GM12878 (cell line): ENCODE data around the gene CELF2. TPM values are rescaled to one million over a fixed set of nuclear protein-coding genes. Genes with fewer than 3 reads are reported as not detected.

Experiments
- ATAC-seq: fragments of 200-7000 bp; cut with Tn5 transposase; 3 replicates; pipeline ENCODE4 v1.9.1; 2020; ENCODE audit warnings: mild to moderate bottlenecking, moderate library complexity
- BruUV-seq: library from RNA; stranded (reverse); fragments of 400-500 nt; replicated peaks from 2 replicates; lab custom pipeline; 2021; lab: Mats Ljungman, UMichigan
- CTCF ChIA-PET: fragments of 300-600 bp; sonication (Branson Sonifier 250); formaldehyde crosslinking; extraction: SDS; loops from one replicate; lab custom pipeline; 2021; ENCODE audit warnings: inconsistent platforms; lab: Yijun Ruan, JAX
- POLR2A ChIA-PET: fragments of 350-600 bp; formaldehyde crosslinking; extraction: SDS; loops from one replicate; lab custom pipeline; 2021; ENCODE audit warnings: inconsistent platforms; lab: Charles Lee
- RAD21 ChIA-PET: fragments of 300-600 bp; sonication (Branson Sonifier 250); formaldehyde crosslinking; loops from one replicate; lab custom pipeline; 2023; ENCODE audit warnings: antibody characterized with exemption; ENCODE audit not compliant: unreplicated experiment; lab: Charles Lee
- SMC1A ChIA-PET: fragments of 300-600 bp; sonication (Branson Sonifier 250); formaldehyde crosslinking; loops from one replicate; lab custom pipeline; 2023; ENCODE audit not compliant: unreplicated experiment, uncharacterized antibody; lab: Charles Lee
- DNase-seq: peaks from one replicate; pipeline ENCODE4 v3.0.0-alpha.2; 2011; ENCODE audit warnings: low read depth, low spot score
- FAIRE-seq: peaks from 3 replicates; lab custom pipeline; 2011; peaks lifted over from hg19 to GRCh38; lab: Jason Lieb, UNC
- H2AFZ ChIP-seq: 2 replicates; pipeline ENCODE4 v1.6.0; 2011; ENCODE audit warnings: low read depth, low read length, control low read depth; ENCODE audit not compliant: control insufficient read depth
- H3K27ac ChIP-seq: 2 replicates; pipeline ENCODE4 v1.5.1; 2011; ENCODE audit warnings: control low read depth; ENCODE audit not compliant: control insufficient read depth, insufficient read depth
- H3K27me3 ChIP-seq, 2 experiments: replicated peaks in 1 of 2; 2 replicates each; pipeline versions ENCODE4 v1.6.0 to v1.6.1; 2011; ENCODE audit warnings: low read length in 1 of 2; ENCODE audit not compliant: control insufficient read depth in 2 of 2, insufficient read depth in 2 of 2
- H3K36me3 ChIP-seq, 2 experiments: 2 replicates each; pipeline ENCODE4 v1.5.1; 2011; ENCODE audit warnings: low read length in 1 of 2; ENCODE audit not compliant: control insufficient read depth in 2 of 2, insufficient read depth in 2 of 2
- H3K4me1 ChIP-seq: 2 replicates; pipeline ENCODE4 v1.6.1; 2011; ENCODE audit warnings: mild to moderate bottlenecking, low read length, moderate library complexity, mixed read lengths; ENCODE audit not compliant: control insufficient read depth, insufficient read depth
- H3K4me2 ChIP-seq: 2 replicates; pipeline ENCODE4 v1.6.0; 2011; ENCODE audit warnings: control low read depth; ENCODE audit not compliant: control insufficient read depth, insufficient read depth
- H3K4me3 ChIP-seq: fragments of 200-600 bp; sonication (generic); 2 replicates; pipeline ENCODE4 v1.5.1; 2016
- H3K79me2 ChIP-seq: 2 replicates; pipeline ENCODE4 v1.6.0; 2011; ENCODE audit warnings: low read length; ENCODE audit not compliant: control insufficient read depth, insufficient read depth
- H3K9ac ChIP-seq: 2 replicates; pipeline ENCODE4 v1.8.0; 2011; ENCODE audit warnings: low read length, control low read depth, mixed read lengths; ENCODE audit not compliant: control insufficient read depth, insufficient read depth
- H3K9me3 ChIP-seq: replicated peaks from 3 replicates; pipeline ENCODE4 v1.5.1; 2011; ENCODE audit warnings: mild to moderate bottlenecking, low read length; ENCODE audit not compliant: control insufficient read depth, insufficient read depth
- H4K20me1 ChIP-seq: 2 replicates; pipeline ENCODE4 v1.6.0; 2011; ENCODE audit not compliant: control insufficient read depth, insufficient read depth
- PAX8 ChIP-seq: fragments of 450-650 bp; IDR thresholded peaks from 2 replicates; pipeline ENCODE4 v1.6.1; 2017; ENCODE audit warnings: mild to moderate bottlenecking, moderate library complexity
- PKNOX1 ChIP-seq: fragments of 450-650 bp; IDR thresholded peaks from 2 replicates; pipeline ENCODE4 v1.6.1; 2016; ENCODE audit warnings: mild to moderate bottlenecking
- RUNX3 ChIP-seq: IDR thresholded peaks from 2 replicates; pipeline ENCODE4 v1.6.1; 2012; ENCODE audit warnings: low read length, inconsistent platforms
- STAT1 ChIP-seq: fragments of 450-650 bp; conservative IDR thresholded peaks from 2 replicates; pipeline ENCODE4 v1.6.1; 2014; ENCODE audit warnings: antibody characterized with exemption, mild to moderate bottlenecking
- WGBS: methylation state at CpG from one replicate; pipeline ENCODE4 v1.1.6; 2016; ENCODE audit warnings: low lambda C conversion rate; ENCODE audit not compliant: insufficient replicate concordance, insufficient coverage; ENCODE audit errors: missing lambda C conversion rate; 5-methylcytosine and 5-hydroxymethylcytosine counted together
- in situ Hi-C: fragments of 300-500 bp; cut with MboI; formaldehyde crosslinking; loops from 9 replicates; pipeline ENCODE4 v1.14.3; 2018; ENCODE audit warnings: mixed read lengths
- intact Hi-C: fragments of 100-400 bp; cut with micrococcal nuclease; formaldehyde crosslinking; loops from one replicate; pipeline ENCODE4 v1.14.2; 2022; ENCODE audit not compliant: unreplicated experiment
- polyA plus RNA-seq, 11 experiments: library from polyadenylated mRNA; depleted of rRNA in 4 of 11; unstranded in 6 of 11; stranded (reverse) in 5 of 11; fragments of >200 nt; fragmentation: Nextera tagmentation in 4 of 11; fragmentation: Illumina TruSeq in 1 of 11; extraction: Ambion mirVana in 4 of 11; extraction: Trizol in 1 of 11; gene quantifications; 1 replicate in 1 of 11; 2 replicates in 10 of 11; pipeline versions ENCODE4 v1.2.1 to v1.2.3, GENCODE V29; 2011 to 2016; ENCODE audit warnings: inconsistent platforms in 2 of 11, missing spikeins in 2 of 11, low read depth in 1 of 11
- total RNA-seq, 4 experiments: library from RNA; depleted of rRNA in 3 of 4; stranded (reverse); fragments of >200 nt in 3 of 4; fragmentation: Illumina TruSeq in 1 of 4; extraction: Trizol in 1 of 4; gene quantifications; 2 replicates each; pipeline versions ENCODE4 v1.2.1 to v1.2.3, GENCODE V29; 2013 to 2021

Gene CELF2
- total and polyA plus RNA-seq, 10 of the 15 experiments (the other 5 are each of a cell fraction or from before 2014, with no cell fraction given): 20.8 to 129 (median 86.3) TPM

DNA sequence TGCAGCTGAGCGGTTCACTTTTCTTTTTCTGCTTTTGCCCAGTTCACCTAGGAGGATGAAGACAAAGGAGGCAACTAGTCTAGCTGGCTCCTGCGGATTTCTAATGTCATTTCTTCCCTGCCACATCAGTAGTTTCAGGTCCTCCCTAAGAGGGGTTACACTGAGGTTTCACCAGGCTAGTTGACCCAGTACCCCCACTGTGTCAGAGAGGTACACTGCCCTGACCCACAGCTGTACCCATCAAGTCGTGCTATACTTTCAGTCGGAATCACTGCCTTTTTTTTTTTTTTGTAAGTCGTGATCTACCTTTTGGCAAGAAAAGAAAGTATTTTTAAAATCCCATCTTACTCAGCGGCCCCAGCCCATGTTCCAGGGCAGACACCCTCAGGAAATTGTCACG is 243.5 kb downstream of the CELF2 start:
- no TSS peak for BruUV-seq
- no peaks in the 10 kb centered on the region for H3K27me3 ChIP-seq
- no peaks in the 10 kb centered on the region for H4K20me1 ChIP-seq
- H3K4me3 ChIP-seq: no peak overlapping the region
- ChIA-PET CTCF (interaction anchor here (1.2 to 6.4 kb wide), 2 partner anchors 10 to 14 kb away, joined by 3 to 26 read pairs; no protein-coding TSS in a partner anchor), SMC1A (interaction anchor here (0.7 to 2.0 kb wide), 6 partner anchors 9 to 108 kb away, joined by 3 to 8 read pairs (median 5); no protein-coding TSS in a partner anchor), POLR2A (interaction anchor here (0.5 to 1.7 kb wide), 2 partner anchors 16 to 117 kb away, joined by 6 to 7 read pairs; no protein-coding TSS in a partner anchor), RAD21 (interaction anchor here (1.4 to 6.2 kb wide), 2 partner anchors 10 to 15 kb away, joined by 4 to 30 read pairs; no protein-coding TSS in a partner anchor)
- H3K9ac ChIP-seq: no peak overlapping the region
- 75% methylated on average over 7 of the region's 7 CpGs for WGBS
- TF ChIP-seq PKNOX1 (no peak), STAT1 (no peak), PAX8 (no peak), RUNX3 (peak; percentile 27; the same call in 1 of the 2 replicates)
- peaks cover 26 to 36% of the 10 kb centered on the region in 2 experiments for H3K36me3 ChIP-seq
- no peaks in the 10 kb centered on the region for H3K9me3 ChIP-seq
- intact Hi-C loops (no loop called here), in situ Hi-C loops (loop anchor here (25.0 kb wide), 1 partner anchor 1649 kb away; no protein-coding TSS in a partner anchor)
- H3K27ac ChIP-seq: peak overlapping the region; percentile 11
- H3K4me1 ChIP-seq: peaks cover 74% of the 10 kb centered on the region
- ATAC-seq (no peak), FAIRE-seq (no peak), DNase-seq (no peak)
- H3K79me2 ChIP-seq: peaks cover 29% of the 10 kb centered on the region
- H2AFZ ChIP-seq: no peak overlapping the region
- H3K4me2 ChIP-seq: no peak overlapping the region
